Skeletal muscle cell (primary cell): ENCODE data around the gene NR5A1.

Experiments
- DNase-seq: peaks from one replicate; pipeline ENCODE4 v3.0.0-alpha.2; 2010; ENCODE audit warnings: low read depth
- H3K4me3 ChIP-seq: 2 replicates; pipeline ENCODE4 v1.5.1; 2011; ENCODE audit warnings: low read depth, mild to moderate bottlenecking, control low read depth, low read length, moderate library complexity

The NR5A1 gene

GRCh38 chr9:124500796-124501611 lies 6.2 kb downstream of the NR5A1 start:
- no peak for DNase-seq
- H3K4me3 ChIP-seq, result no peak overlapping the region

- no peak for DNase-seq
- no peak overlapping the region for H3K4me3 ChIP-seq
Measured at GRCh38 chr9:124500028-124500795, 7.0 kb downstream of the NR5A1 start.

- no peak overlapping the region for H3K4me3 ChIP-seq
Measured at GRCh38 chr9:124499216-124499615, 8.0 kb downstream of the NR5A1 start.

GRCh38 chr9:124498499-124499146 lies 8.6 kb downstream of the NR5A1 start:
- DNase-seq, result no peak
- H3K4me3 ChIP-seq, result no peak overlapping the region

More at GRCh38 chr9:124499216-124499615, 8.0 kb downstream of the NR5A1 start:
- DNase-seq, result no peak

GRCh38 chr9:124498040-124498439 lies 9.2 kb downstream of the NR5A1 start:
- no peak for DNase-seq
- H3K4me3 ChIP-seq, result no peak overlapping the region

GRCh38 chr9:124497441-124497840 lies 9.8 kb downstream of the NR5A1 start:
- no peak overlapping the region for H3K4me3 ChIP-seq
- no peak for DNase-seq

- no peak for DNase-seq
- no peak overlapping the region for H3K4me3 ChIP-seq
Measured at GRCh38 chr9:124496463-124496862, 10.7 kb downstream of the NR5A1 start.

GRCh38 chr9:124496075-124496449 lies 11.1 kb downstream of the NR5A1 start:
- H3K4me3 ChIP-seq, result no peak overlapping the region

GRCh38 chr9:124495126-124496074 lies 11.8 kb downstream of the NR5A1 start:
- DNase-seq, result no peak
- H3K4me3 ChIP-seq, result no peak overlapping the region

More at GRCh38 chr9:124496075-124496449, 11.1 kb downstream of the NR5A1 start:
- no peak for DNase-seq

- DNase-seq, result no peak
- no peak overlapping the region for H3K4me3 ChIP-seq
Measured at GRCh38 chr9:124493794-124494479, 13.3 kb downstream of the NR5A1 start.

GRCh38 chr9:124493218-124493617 lies 14.0 kb downstream of the NR5A1 start:
- H3K4me3 ChIP-seq, result no peak overlapping the region
- DNase-seq, result no peak

GRCh38 chr9:124492818-124493217 lies 14.4 kb downstream of the NR5A1 start:
- DNase-seq, result no peak
- H3K4me3 ChIP-seq, result no peak overlapping the region

- no peak for DNase-seq
- no peak overlapping the region for H3K4me3 ChIP-seq
Measured at GRCh38 chr9:124491049-124491975, 15.9 kb downstream of the NR5A1 start.

- H3K4me3 ChIP-seq, result no peak overlapping the region
- no peak for DNase-seq
Measured at GRCh38 chr9:124490004-124490403, 17.2 kb downstream of the NR5A1 start.

- no peak for DNase-seq
- no peak overlapping the region for H3K4me3 ChIP-seq
Measured at GRCh38 chr9:124489222-124489621, 18.0 kb downstream of the NR5A1 start.

GRCh38 chr9:124488641-124489210 lies 18.5 kb downstream of the NR5A1 start:
- H3K4me3 ChIP-seq, result no peak overlapping the region
- no peak for DNase-seq
